IPS DF 6.9 (cell line): ENCODE data around the gene ANKRD33.

Experiments
- DNase-seq: peaks from one replicate; pipeline ENCODE4 v3.0.0-alpha.2; 2013; ENCODE audit warnings: low read depth, low spot score
- H3K27ac ChIP-seq: one replicate; pipeline ENCODE4 v1.5.1; 2013; ENCODE audit warnings: low read length, control low read depth
- H3K27me3 ChIP-seq: 2 replicates; pipeline ENCODE4 v1.6.1; 2013; ENCODE audit warnings: mild to moderate bottlenecking, low read length; ENCODE audit not compliant: control insufficient read depth, insufficient read depth
- H3K36me3 ChIP-seq: 2 replicates; pipeline ENCODE4 v1.6.1; 2013; ENCODE audit warnings: low read length; ENCODE audit not compliant: control insufficient read depth, insufficient read depth
- H3K4me1 ChIP-seq: 2 replicates; pipeline ENCODE4 v1.6.1; 2013; ENCODE audit warnings: low read length; ENCODE audit not compliant: control insufficient read depth, insufficient read depth
- H3K4me3 ChIP-seq: 2 replicates; pipeline ENCODE4 v1.5.1; 2013; ENCODE audit warnings: mild to moderate bottlenecking, low read length
- H3K9me3 ChIP-seq: 2 replicates; pipeline ENCODE4 v1.6.1; 2013; ENCODE audit warnings: low read length, inconsistent platforms; ENCODE audit not compliant: control insufficient read depth, insufficient read depth
- WGBS: extraction: QIAGEN DNeasy Blood & Tissue Kit; methylation state at CpG from one replicate; pipeline ENCODE4 v1.1.7; 2013; ENCODE audit warnings: mixed read lengths, missing lambda C conversion rate; ENCODE audit not compliant: insufficient read length, insufficient coverage; 5-methylcytosine and 5-hydroxymethylcytosine counted together

Gene ANKRD33

DNA sequence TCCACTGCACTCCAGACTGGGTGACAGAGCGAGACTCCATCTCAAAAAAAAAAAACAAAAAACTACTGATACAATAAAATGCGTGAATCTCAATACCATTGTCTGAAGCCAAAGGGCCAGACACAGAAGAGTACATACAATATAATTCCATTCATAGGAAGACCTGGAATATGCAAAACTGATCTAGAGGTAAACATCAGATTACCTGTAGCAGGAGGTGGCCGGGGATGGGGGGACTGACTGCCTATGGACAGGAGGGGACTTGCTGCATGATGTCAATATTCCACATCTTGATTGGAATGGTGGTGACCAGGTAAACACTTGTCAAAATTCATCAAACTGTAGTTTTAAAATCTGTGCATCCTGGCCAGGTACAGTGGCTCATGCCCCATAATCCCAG lies 26.9 kb upstream of the ANKRD33 start:
- no peaks in the 10 kb centered on the region for H3K36me3 ChIP-seq
- no peaks in the 10 kb centered on the region; the same call in 1 of the 2 replicates for H3K27me3 ChIP-seq
- no CpG with 5 or more reads among the region's 3 CpGs for WGBS
- no peak overlapping the region for H3K27ac ChIP-seq
- H3K9me3 ChIP-seq: no peaks in the 10 kb centered on the region
- no peak overlapping the region for H3K4me3 ChIP-seq
- no peak for DNase-seq
- peaks cover 7% of the 10 kb centered on the region for H3K4me1 ChIP-seq

DNA sequence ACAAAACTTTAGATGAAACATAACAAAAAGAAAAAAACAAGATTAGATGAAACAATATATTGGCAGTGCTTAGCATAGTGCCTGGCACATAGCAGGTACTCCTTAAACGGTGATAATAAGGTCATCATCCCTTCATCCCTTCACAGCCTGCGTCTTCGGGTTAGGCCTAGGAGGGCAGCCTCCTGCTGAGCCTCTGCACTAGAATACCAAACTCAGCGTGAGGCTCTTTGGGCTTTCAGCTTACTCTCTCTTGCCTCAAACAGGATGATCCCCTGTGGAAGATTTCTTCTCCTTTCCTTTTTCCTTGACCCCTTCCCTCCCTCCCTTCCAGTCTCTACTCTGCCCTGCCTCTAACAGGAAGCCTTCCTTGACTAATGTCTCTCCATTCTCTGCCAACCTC lies 25.0 kb upstream of the ANKRD33 start:
- WGBS: no CpG with 5 or more reads among the region's 4 CpGs
- no peaks in the 10 kb centered on the region; the same call in 1 of the 2 replicates for H3K27me3 ChIP-seq
- H3K9me3 ChIP-seq: no peaks in the 10 kb centered on the region
- H3K4me1 ChIP-seq: peaks cover 9% of the 10 kb centered on the region
- no peak overlapping the region for H3K4me3 ChIP-seq
- H3K36me3 ChIP-seq: no peaks in the 10 kb centered on the region
- no peak overlapping the region for H3K27ac ChIP-seq
- no peak for DNase-seq

DNA sequence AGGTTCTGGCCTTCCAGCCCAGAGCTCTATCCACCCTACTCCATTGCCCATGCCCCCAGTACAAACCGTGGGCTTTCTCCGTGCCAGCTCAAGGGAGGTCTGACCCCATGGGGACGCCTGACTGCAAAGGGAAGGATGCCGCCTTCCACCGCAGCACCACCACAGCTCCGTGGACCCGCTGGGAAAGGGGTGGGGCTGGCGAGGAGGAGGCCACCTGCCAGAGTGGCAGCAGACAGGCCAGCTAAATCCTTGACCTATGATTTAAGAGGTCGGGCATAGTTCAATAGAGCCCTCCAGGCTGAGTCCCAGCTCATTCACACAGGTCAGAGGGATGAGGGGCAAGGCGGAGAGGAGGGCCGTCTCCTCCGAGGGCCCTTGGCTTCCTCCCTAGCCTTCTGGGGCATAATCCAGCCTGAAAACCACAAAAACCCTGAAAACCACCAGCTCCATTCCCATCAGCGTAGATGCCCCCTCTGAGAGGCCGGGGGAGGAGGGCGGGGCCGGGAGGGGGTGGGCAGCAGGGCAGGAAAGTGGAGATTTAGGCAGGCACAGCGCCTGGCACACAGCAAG lies 24.5 kb upstream of the ANKRD33 start:
- WGBS: no CpG with 5 or more reads among the region's 17 CpGs
- Histone ChIP-seq H3K27me3 (peaks cover 4% of the 10 kb centered on the region; the same call in 1 of the 2 replicates), H3K4me3 (peak overlapping the region; percentile 41; the same call in 1 of the 2 replicates), H3K36me3 (no peaks in the 10 kb centered on the region), H3K27ac (no peak overlapping the region), H3K9me3 (no peaks in the 10 kb centered on the region), H3K4me1 (peaks cover 9% of the 10 kb centered on the region)
- DNase-seq: no peak

DNA sequence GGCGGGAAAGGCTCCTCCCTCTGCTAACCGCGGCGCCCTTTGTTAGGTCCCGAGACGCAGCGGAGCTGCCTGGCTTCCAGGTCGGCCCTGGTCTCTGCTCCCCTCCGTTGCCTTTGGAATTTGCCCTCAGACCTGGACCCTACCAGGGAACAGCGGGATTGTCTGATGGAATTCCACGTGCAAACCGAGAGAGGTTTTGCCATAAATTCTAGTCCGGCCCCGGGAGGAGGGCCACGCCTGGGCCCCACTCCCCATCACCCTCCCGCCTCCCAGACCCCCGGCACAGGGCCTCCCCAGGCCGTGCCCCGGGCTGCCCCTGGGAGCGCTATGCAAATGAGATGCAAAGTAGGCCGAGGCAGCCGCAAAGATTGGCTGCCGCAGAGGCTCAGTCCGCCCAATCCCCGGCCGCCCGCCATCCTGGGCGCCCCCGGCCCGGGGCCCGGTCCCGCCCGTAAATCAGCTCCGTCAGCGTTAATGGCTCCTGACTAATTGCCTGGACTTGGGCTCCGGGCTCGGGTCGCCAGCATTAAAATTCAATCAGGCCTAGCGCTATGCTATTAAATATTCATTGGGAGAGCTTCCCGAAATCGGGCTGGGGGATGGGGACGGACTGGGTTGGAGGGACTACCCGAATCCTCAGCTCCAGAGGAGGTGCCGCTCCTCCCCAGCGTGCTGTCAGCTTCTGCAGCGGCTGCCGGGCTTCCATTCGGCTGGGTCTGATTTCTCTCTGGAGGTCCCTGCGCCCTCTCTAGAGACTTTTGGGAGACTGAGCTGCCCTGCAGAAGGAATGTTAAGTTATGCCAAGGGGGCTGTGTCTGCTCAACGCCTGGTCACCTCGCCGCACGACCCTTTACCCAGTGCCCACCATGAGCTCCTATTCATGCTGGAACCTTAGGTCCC lies 23.7 kb upstream of the ANKRD33 start:
- Histone ChIP-seq H3K36me3 (no peaks in the 10 kb centered on the region), H3K4me3 (peak overlapping the region; percentile 41; the same call in 1 of the 2 replicates), H3K27ac (no peak overlapping the region), H3K9me3 (no peaks in the 10 kb centered on the region), H3K4me1 (peaks cover 9% of the 10 kb centered on the region), H3K27me3 (peaks cover 5% of the 10 kb centered on the region; the same call in 1 of the 2 replicates)
- no peak for DNase-seq
- no CpG with 5 or more reads among the region's 53 CpGs for WGBS

DNA sequence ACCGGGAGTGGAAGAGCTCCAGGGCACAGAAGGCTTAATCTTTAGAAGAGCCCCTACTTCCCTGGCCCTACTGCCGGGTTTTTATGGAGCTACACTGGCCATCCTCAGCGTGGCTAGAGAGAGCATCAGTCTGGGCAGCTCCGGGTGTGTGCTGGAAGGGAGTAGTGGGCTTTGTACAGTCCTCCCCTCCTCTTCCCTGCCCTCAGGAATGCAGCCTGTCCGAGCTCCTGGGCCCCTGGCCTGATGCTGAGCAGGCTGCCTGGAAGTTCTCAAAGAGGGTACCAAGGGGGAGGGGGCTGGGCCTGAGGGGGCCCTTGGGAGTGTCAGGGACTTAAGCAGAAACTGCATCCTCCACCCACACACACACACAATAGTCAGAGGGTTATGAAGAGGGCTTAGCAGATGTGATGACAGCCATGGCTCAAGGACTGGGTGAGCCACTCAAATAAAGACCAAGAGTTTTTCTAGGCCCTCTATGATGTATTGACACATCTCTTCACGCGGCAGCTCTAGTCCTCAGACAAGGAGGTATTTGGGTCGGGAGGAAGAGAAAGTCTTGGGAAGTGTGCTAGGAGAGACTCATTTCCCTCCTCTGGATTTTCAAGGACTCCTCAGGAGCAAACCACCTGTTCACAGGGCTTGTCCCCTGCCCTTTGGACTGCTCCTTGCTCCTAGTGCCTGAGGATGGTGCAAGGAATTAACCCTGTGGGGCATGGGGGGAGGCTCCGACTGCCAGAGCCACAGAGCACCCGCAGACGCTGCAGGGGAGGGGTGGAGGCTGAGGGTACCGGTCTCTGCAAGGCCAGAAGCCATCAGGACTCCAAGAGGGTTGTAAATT lies 22.9 kb upstream of the ANKRD33 start:
- Histone ChIP-seq H3K27me3 (peaks cover 5% of the 10 kb centered on the region; the same call in 1 of the 2 replicates), H3K4me1 (peaks cover 12% of the 10 kb centered on the region), H3K36me3 (no peaks in the 10 kb centered on the region), H3K9me3 (no peaks in the 10 kb centered on the region), H3K4me3 (peak overlapping the region; percentile 41; the same call in 1 of the 2 replicates), H3K27ac (no peak overlapping the region)
- no peak for DNase-seq
- no CpG with 5 or more reads among the region's 12 CpGs for WGBS

DNA sequence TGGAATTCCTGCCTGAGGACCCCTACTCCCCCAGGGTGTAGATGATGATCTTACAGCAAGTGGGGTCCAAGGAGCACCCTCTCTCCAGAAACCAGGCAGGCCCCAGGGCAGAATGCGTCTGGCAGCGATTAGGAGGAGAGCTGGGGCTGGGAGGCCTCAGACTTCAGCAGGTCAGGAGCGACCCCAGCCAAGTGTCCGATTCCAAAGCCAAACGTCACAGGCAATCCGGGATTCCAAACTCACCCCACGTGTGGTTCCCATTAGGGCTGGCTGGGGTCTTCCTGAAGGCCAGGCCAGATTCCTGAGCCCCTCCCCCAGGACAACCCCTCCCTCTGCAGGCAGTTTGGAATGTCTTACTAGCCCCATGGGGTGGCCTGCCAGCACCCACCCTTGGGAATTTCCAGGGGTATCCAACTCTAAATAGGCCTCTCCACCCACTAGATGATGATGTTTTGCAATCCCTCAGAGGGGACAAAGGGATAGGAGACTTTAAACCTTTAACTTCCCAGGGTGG lies 22.1 kb upstream of the ANKRD33 start:
- Histone ChIP-seq H3K27ac (no peak overlapping the region), H3K4me1 (peaks cover 12% of the 10 kb centered on the region), H3K36me3 (no peaks in the 10 kb centered on the region), H3K27me3 (peaks cover 5% of the 10 kb centered on the region; the same call in 1 of the 2 replicates), H3K4me3 (no peak overlapping the region), H3K9me3 (no peaks in the 10 kb centered on the region)
- WGBS: no CpG with 5 or more reads among the region's 7 CpGs
- DNase-seq: no peak

DNA sequence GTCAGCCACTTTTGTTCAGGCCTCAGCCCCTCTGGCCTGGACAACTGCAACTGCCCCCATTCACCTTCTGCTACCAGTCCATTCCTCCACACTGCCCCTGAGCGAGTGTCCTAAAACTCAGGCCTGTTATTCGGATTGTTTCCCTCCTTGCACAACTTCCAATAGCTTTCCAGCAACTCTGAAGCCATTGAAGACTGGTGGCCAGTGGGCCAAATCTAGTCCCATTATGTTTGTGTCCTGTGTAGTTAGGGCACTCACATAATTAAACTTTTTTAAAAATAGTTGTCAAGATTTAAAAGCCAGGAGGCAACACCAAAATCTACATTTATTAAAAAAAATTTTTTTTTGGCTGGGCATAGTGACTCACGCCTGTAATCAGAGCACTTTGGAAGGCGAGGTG lies 21.6 kb upstream of the ANKRD33 start:
- Histone ChIP-seq H3K27me3 (peaks cover 7% of the 10 kb centered on the region; the same call in 1 of the 2 replicates), H3K27ac (no peak overlapping the region), H3K9me3 (no peaks in the 10 kb centered on the region), H3K4me1 (peaks cover 12% of the 10 kb centered on the region), H3K4me3 (no peak overlapping the region), H3K36me3 (no peaks in the 10 kb centered on the region)
- DNase-seq: no peak
- WGBS: no CpG with 5 or more reads among the region's 4 CpGs

DNA sequence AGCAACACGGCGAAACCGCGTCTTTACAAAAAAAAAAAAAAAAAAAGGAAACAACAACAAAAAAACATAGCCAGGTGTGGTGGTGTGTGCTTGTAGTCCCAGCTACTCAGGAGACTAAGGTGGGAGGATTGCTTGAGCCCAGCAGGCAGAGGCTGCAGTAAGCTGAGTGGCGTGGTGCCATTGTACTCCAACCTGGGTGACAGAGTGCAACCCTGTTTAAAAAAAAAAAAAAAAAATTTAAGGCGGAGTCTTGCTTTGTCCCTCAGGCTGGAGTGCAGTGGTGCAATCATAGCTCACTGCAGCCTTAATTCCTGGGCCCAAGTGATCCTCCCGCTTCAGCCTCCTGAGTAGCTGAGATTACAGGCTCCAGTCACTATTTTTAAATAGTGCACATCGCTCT lies 21.1 kb upstream of the ANKRD33 start:
- Histone ChIP-seq H3K36me3 (no peaks in the 10 kb centered on the region), H3K4me1 (peaks cover 12% of the 10 kb centered on the region), H3K27me3 (peaks cover 7% of the 10 kb centered on the region; the same call in 1 of the 2 replicates), H3K4me3 (no peak overlapping the region), H3K27ac (no peak overlapping the region), H3K9me3 (no peaks in the 10 kb centered on the region)
- no CpG with 5 or more reads among the region's 8 CpGs for WGBS
- DNase-seq: no peak

DNA sequence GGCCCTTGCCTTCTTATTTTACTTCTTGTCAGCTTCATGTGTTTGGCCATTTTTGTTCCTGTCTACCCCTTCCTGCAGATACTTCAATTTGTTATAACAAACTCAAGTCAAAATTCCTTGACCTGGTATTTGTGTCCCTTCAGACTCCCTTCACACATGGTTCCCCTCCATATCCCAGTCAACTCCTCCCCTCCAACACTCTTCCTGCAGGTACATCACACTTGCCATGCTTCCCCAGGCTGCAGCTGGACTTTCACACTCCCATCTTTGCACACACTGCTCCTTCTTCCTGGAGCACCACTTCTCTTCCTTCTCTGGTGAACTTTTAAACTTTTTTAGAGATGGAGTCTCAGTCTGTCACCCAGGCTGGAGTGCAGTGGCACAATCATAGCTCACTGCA lies 20.5 kb upstream of the ANKRD33 start:
- Histone ChIP-seq H3K4me1 (peaks cover 13% of the 10 kb centered on the region), H3K36me3 (no peaks in the 10 kb centered on the region), H3K9me3 (no peaks in the 10 kb centered on the region), H3K27me3 (peaks cover 7% of the 10 kb centered on the region; the same call in 1 of the 2 replicates), H3K27ac (no peak overlapping the region), H3K4me3 (no peak overlapping the region)
- DNase-seq: no peak
